Calu3 (cell line): ENCODE results near the gene USP26. TPM values are rescaled to one million over a fixed set of nuclear protein-coding genes. Genes with fewer than 3 reads are reported as not detected.
A peak's percentile ranks its signal among the peaks of the same experiment; 100 is the strongest.

Source experiments
- BruUV-seq: library from RNA; stranded (reverse); fragments of 400-500 nt; replicated peaks from 2 replicates; lab custom pipeline; 2021; lab: Mats Ljungman, UMichigan
- CTCF ChIA-PET: fragments of 300-600 bp; sonication (Branson Sonifier 250); formaldehyde crosslinking; loops from one replicate; lab custom pipeline; 2022; ENCODE audit warnings: antibody characterized with exemption; lab: Charles Lee
- DNase-seq: peaks from one replicate; pipeline ENCODE4 v3.0.0; 2022
- H3K27ac Mint-ChIP-seq: one replicate; pipeline ENCODE4 v1.8.0; 2022; ENCODE audit warnings: mixed read lengths; ENCODE audit not compliant: unreplicated experiment
- H3K27me3 Mint-ChIP-seq: one replicate; pipeline ENCODE4 v1.8.0; 2022; ENCODE audit warnings: mixed read lengths; ENCODE audit not compliant: unreplicated experiment
- H3K36me3 Mint-ChIP-seq: one replicate; pipeline ENCODE4 v1.8.0; 2022; ENCODE audit warnings: mild to moderate bottlenecking, moderate library complexity, mixed read lengths; ENCODE audit not compliant: insufficient read depth, unreplicated experiment
- H3K4me1 Mint-ChIP-seq: one replicate; pipeline ENCODE4 v1.8.0; 2022; ENCODE audit warnings: mild to moderate bottlenecking, low read depth, mixed read lengths; ENCODE audit not compliant: unreplicated experiment
- H3K4me3 Mint-ChIP-seq: one replicate; pipeline ENCODE4 v1.8.0; 2022; ENCODE audit warnings: mild to moderate bottlenecking, low read depth, moderate library complexity, mixed read lengths; ENCODE audit not compliant: unreplicated experiment
- H3K9me3 Mint-ChIP-seq: one replicate; pipeline ENCODE4 v1.8.0; 2022; ENCODE audit warnings: low read depth, mixed read lengths; ENCODE audit not compliant: unreplicated experiment
- intact Hi-C: fragments of 100-400 bp; cut with micrococcal nuclease; formaldehyde crosslinking; loops from one replicate; pipeline ENCODE4 v1.10.0; 2022; ENCODE audit not compliant: unreplicated experiment
- total RNA-seq: library from RNA; stranded (reverse); gene quantifications from 2 replicates; pipeline ENCODE4 v1.2.3, GENCODE V29; 2022
- TF ChIP-seq, protein P1 (sequence below): fragments of 200-600 bp; IDR thresholded peaks from one replicate; pipeline ENCODE4 v1.8.0; 2022; ENCODE audit warnings: antibody characterized with exemption; ENCODE audit not compliant: unreplicated experiment

The USP26 gene
- total RNA-seq, 1 experiment from 2014 or later = not detected

GRCh38 chrX:133054761-133055405 is 42.0 kb downstream of the USP26 start:
- Mint-ChIP-seq H3K4me3 (no peak overlapping the region), H3K4me1 (peaks cover 53% of the 10 kb centered on the region), H3K36me3 (no peaks in the 10 kb centered on the region), H3K9me3 (peaks cover 3% of the 10 kb centered on the region), H3K27ac (peak overlapping the region; percentile 87), H3K27me3 (no peaks in the 10 kb centered on the region)
- DNase-seq = no peak
- intact Hi-C loops = loop anchor here (5.0 kb wide), 2 partner anchors 32 to 97 kb away; no protein-coding TSS in a partner anchor
- TF ChIP-seq, protein P1, sequence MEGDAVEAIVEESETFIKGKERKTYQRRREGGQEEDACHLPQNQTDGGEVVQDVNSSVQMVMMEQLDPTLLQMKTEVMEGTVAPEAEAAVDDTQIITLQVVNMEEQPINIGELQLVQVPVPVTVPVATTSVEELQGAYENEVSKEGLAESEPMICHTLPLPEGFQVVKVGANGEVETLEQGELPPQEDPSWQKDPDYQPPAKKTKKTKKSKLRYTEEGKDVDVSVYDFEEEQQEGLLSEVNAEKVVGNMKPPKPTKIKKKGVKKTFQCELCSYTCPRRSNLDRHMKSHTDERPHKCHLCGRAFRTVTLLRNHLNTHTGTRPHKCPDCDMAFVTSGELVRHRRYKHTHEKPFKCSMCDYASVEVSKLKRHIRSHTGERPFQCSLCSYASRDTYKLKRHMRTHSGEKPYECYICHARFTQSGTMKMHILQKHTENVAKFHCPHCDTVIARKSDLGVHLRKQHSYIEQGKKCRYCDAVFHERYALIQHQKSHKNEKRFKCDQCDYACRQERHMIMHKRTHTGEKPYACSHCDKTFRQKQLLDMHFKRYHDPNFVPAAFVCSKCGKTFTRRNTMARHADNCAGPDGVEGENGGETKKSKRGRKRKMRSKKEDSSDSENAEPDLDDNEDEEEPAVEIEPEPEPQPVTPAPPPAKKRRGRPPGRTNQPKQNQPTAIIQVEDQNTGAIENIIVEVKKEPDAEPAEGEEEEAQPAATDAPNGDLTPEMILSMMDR = no peak
- CTCF ChIA-PET = interaction anchor here (0.6 to 1.6 kb wide), 5 partner anchors 8 to 116 kb away, joined by 3 to 6 read pairs (median 5); no protein-coding TSS in a partner anchor
- no TSS peak for BruUV-seq

DNA sequence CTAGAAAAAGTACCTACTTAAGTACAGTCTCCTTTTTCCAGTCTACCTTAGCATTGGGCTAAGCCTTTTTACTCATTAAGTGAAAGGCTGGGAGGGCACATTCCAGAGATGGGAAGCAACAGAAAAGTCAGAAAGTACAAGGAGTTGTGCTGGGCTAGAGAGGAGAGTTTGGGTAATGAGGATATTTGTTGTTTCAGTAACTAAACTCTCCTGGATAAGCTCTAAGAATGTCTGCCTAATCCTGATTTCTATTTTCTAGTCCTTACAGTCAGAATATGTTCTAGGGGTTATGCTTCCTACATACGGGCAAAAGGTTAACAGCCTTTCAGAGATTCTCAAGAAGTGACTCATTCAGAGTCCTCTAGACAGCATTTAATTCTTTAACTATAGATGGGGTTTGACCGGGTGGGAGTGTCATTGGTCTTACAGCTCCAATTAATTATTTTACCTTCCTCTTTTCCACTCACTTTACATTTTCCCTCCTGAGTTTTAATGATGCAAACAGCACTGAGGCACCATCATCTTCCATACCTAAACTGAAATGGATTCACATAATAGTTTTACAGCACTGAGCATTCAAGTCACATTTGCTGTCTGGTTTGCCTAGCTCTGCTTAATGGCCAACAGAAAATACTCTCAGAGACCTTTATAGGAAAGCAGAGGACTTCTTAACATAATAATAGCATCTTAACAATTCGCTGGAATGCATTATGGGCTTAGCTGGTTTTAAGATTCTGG is 42.9 kb downstream of the USP26 start:
- Mint-ChIP-seq H3K36me3 (no peaks in the 10 kb centered on the region), H3K4me3 (no peak overlapping the region), H3K27me3 (no peaks in the 10 kb centered on the region), H3K27ac (peak overlapping the region; percentile 87), H3K9me3 (peaks cover 1% of the 10 kb centered on the region), H3K4me1 (peaks cover 53% of the 10 kb centered on the region)
- TF ChIP-seq, protein P1 = no peak
- CTCF ChIA-PET = interaction anchor here (0.8 to 1.6 kb wide), 4 partner anchors 8 to 105 kb away, joined by 3 to 6 read pairs (median 4); no protein-coding TSS in a partner anchor
- no TSS peak for BruUV-seq
- DNase-seq = no peak
- intact Hi-C loops = loop anchor here (5.0 kb wide), 2 partner anchors 33 to 98 kb away; no protein-coding TSS in a partner anchor

- Mint-ChIP-seq H3K9me3 (no peaks in the 10 kb centered on the region), H3K27ac (no peak overlapping the region), H3K27me3 (no peaks in the 10 kb centered on the region), H3K4me3 (no peak overlapping the region), H3K36me3 (no peaks in the 10 kb centered on the region), H3K4me1 (peaks cover 14% of the 10 kb centered on the region)
- intact Hi-C loops = no loop called here
- no peak for DNase-seq
- CTCF ChIA-PET = no interaction called here
- BruUV-seq = no TSS peak
- TF ChIP-seq, protein P1 = no peak
These were observed 48.2 kb downstream of the USP26 start for GRCh38 chrX:133048751-133049150.

GRCh38 chrX:133046601-133047000 is 50.3 kb downstream of the USP26 start:
- no peak for DNase-seq
- H3K4me3 Mint-ChIP-seq = no peak overlapping the region
- H3K27me3 Mint-ChIP-seq = no peaks in the 10 kb centered on the region
- TF ChIP-seq, protein P1 = no peak
- BruUV-seq = no TSS peak
- no peaks in the 10 kb centered on the region for H3K36me3 Mint-ChIP-seq
- no peaks in the 10 kb centered on the region for H3K4me1 Mint-ChIP-seq
- no peak overlapping the region for H3K27ac Mint-ChIP-seq
- intact Hi-C loops = loop anchor here (1.0 to 2.0 kb wide), 2 partner anchors 126 to 170 kb away; no protein-coding TSS in a partner anchor
- H3K9me3 Mint-ChIP-seq = no peaks in the 10 kb centered on the region
- CTCF ChIA-PET = interaction anchor here (0.9 to 1.7 kb wide), 6 partner anchors 8 to 203 kb away, joined by 3 to 9 read pairs (median 5); no protein-coding TSS in a partner anchor
